GM12872 (cell line): ENCODE measurements around the gene PCDHGB4.
A peak's percentile ranks its signal among the peaks of the same experiment; 100 is the strongest.

Source experiments
- CTCF ChIP-seq: IDR thresholded peaks from 3 replicates; pipeline ENCODE4 v1.5.1; 2011; ENCODE audit warnings: low read depth, mild to moderate bottlenecking, low read length, moderate library complexity; ENCODE audit not compliant: insufficient read depth

Gene PCDHGB4

GRCh38 chr5:141402553-141403243 is 15.2 kb downstream of the PCDHGB4 start, which contains the start of gene PCDHGA9:
PCDHGA9 (plus strand) TSS chr5:141402778; CDS start chr5:141402953, 175 bp downstream.
- peak; percentile 52 for TF ChIP-seq CTCF

- no peak for TF ChIP-seq CTCF
Measured at GRCh38 chr5:141403387-141403786, 15.9 kb downstream of the PCDHGB4 start.

DNA sequence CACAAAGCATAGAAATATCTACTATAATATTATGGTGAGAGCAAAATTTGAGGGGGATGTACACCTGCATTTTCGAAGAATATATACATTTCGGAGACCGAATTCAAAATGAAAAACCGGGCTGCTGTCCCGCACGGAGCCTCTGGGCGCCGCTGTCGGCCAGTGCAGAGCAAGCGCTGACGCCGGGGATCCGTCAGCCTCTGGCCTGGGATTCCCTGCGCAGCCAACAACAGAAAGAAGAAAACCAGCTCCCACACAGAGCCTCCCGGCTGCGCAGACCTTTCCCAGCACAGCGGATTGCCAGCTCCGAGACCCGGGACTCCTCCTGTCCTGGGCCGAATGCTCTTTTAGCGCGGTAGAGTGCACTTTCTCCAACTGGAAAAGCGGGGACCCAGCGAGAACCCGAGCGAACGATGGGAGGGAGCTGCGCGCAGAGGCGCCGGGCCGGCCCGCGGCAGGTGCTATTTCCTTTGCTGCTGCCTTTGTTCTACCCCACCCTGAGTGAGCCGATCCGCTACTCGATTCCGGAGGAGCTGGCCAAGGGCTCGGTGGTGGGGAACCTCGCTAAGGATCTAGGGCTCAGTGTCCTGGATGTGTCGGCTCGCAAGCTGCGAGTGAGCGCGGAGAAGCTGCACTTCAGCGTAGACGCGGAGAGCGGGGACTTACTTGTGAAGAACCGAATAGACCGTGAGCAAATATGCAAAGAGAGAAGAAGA is 20.4 kb downstream of the PCDHGB4 start, which contains the start of gene PCDHGB6:
PCDHGB6 (plus strand) TSS at position 232 of the 716 bp plus-strand sequence; CDS start at position 414, 182 bp downstream.
- TF ChIP-seq CTCF = peak; percentile 82

DNA sequence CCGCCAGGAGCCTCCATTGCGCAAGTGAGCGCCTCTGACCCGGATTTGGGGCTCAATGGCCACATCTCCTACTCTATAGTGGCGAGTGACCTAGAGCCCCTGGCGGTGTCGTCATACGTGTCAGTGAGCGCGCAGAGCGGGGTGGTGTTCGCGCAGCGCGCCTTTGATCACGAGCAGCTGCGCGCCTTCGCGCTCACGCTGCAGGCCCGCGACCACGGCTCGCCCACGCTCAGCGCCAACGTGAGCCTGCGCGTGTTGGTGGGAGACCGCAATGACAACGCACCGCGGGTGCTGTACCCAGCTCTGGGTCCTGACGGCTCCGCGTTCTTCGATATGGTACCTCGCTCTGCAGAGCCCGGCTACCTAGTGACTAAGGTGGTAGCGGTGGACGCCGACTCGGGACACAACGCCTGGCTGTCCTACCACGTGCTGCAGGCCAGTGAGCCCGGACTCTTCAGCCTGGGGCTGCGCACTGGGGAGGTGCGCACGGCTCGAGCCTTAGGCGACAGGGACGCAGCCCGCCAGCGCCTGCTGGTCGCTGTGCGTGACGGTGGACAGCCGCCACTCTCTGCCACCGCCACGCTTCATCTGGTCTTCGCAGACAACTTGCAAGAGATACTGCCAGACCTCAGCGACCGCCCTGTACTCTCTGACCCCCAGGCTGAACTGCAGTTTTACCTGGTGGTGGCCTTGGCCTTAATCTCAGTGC is 22.3 kb downstream of the PCDHGB4 start:
- TF ChIP-seq CTCF = no peak

- TF ChIP-seq CTCF = no peak
Measured at GRCh38 chr5:141411575-141411974, 24.1 kb downstream of the PCDHGB4 start.

GRCh38 chr5:141412854-141413539 is 25.5 kb downstream of the PCDHGB4 start, which contains the start of gene PCDHGA10:
PCDHGA10 (plus strand) TSS chr5:141412987; CDS start chr5:141413176, 189 bp downstream.
- peak; percentile 81 for TF ChIP-seq CTCF
